ENCODE measurements around the gene AIF1.

The AIF1 gene

GRCh38 chr6:31663961-31664789 is 49.1 kb downstream of the AIF1 start:
- DNase-seq (ENCODE audit: low read depth in 2 of 2) = no peak

GRCh38 chr6:31664790-31665500 is 49.9 kb downstream of the AIF1 start, which contains the start of gene GPANK1:
GPANK1 (minus strand) TSS chr6:31664997; CDS start chr6:31664478, 519 bp downstream.
- peak; percentile 72 to 81 for DNase-seq (ENCODE audit: low read depth in 2 of 2)

- peak; percentile 95 to 98 for DNase-seq (ENCODE audit: low read depth in 2 of 2)
Measured at GRCh38 chr6:31665501-31666336, 50.7 kb downstream of the AIF1 start, which contains the start of gene CSNK2B. CSNK2B (plus strand) TSS chr6:31666080; CDS start chr6:31666832, 752 bp downstream.

- no peak for DNase-seq (ENCODE audit: low read depth in 2 of 2)
Measured at GRCh38 chr6:31666337-31666965, 51.4 kb downstream of the AIF1 start.

All from stimulated activated CD8-positive, alpha-beta memory T cell treated with anti-CD3 and anti-CD28 coated beads, Interleukin-15, amount 100 ng/mL, for 4 hours (primary cell).